Measurements from ENCODE around the gene PDE10A.

PDE10A gene

DNA sequence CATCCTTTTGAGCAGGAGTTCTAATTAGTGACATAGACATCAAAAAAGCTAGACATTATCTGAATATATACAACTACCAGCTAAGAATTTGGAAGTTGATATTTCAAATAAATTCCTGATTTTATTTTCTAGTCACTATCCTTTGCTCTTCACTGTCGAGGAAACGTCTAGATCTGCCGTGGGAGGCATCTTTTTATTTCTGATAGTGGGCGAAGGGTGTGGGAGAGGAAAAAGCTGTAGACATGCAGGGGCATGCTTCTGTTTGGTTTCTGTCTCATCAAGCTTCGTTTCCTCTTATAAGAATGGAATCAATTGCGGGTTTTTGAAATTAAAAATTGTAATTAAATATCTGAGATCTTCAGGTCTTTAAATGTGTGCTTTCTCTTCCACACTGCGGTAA is 337.4 kb downstream of the PDE10A start:
- FAIRE-seq (no peak), DNase-seq (ENCODE audit: insufficient read length, low spot score) (no peak)
- TF ChIP-seq POLR2A (IDR thresholded peaks at IDR 0.05; ENCODE audit: low read depth, low read length) = no peak

DNA sequence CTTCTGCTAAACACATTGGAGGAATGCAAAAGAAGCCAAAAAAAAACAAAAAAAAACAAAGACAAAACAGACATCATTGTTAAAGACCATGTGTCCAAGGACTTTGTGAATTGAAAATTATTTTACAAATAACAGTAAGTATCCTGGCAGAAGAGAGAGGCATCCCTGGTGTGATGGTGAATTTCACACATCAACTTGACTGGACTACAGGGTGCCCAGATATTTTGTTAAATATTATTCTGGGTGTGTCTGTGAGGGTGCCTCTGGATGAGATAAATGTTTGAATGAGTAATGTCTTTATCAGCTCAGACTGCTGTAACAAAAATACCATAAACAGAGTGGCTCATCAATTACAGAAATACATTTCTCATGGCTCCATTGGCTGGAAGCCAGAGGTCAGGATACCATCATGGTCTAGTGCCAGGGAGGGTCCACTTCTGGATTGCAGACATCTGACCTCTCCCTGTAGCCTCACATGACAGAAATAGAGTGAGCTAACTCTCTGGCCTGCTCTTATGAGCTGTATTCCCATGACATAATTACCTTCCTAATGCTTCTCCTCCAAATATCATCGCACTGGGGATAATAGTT is 341.4 kb downstream of the PDE10A start:
- FAIRE-seq (no peak), DNase-seq (ENCODE audit: insufficient read length, low spot score) (no peak)
- TF ChIP-seq POLR2A (IDR thresholded peaks at IDR 0.05; ENCODE audit: low read depth, low read length) = no peak

DNA sequence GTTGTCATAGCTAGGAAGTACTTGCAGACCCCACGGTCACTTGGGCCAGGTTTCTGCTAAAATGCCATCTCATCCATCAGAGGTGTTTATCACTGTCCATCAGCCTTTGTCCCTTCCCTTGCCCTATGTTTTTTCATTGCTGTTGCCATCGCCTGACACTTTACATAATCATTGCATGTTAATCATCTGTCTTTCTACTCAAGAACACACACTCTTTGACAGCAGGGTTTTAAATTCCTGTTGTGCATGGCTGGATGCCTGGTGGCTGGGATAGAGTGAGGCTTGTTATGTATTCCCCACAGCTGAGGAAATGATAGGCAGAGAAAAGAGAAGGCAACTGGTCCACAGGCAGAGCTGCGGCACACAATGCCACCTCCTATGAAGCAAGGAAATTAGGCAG is 341.9 kb downstream of the PDE10A start:
- no peak for FAIRE-seq
- no peak for TF ChIP-seq POLR2A (IDR thresholded peaks at IDR 0.05; ENCODE audit: low read depth, low read length)
- no peak for DNase-seq (ENCODE audit: insufficient read length, low spot score)

GRCh38 chr6:165317723-165318122 is 345.3 kb downstream of the PDE10A start:
- TF ChIP-seq POLR2A (IDR thresholded peaks at IDR 0.05; ENCODE audit: low read depth, low read length) = no peak
- FAIRE-seq (no peak), DNase-seq (ENCODE audit: insufficient read length, low spot score) (no peak)

DNA sequence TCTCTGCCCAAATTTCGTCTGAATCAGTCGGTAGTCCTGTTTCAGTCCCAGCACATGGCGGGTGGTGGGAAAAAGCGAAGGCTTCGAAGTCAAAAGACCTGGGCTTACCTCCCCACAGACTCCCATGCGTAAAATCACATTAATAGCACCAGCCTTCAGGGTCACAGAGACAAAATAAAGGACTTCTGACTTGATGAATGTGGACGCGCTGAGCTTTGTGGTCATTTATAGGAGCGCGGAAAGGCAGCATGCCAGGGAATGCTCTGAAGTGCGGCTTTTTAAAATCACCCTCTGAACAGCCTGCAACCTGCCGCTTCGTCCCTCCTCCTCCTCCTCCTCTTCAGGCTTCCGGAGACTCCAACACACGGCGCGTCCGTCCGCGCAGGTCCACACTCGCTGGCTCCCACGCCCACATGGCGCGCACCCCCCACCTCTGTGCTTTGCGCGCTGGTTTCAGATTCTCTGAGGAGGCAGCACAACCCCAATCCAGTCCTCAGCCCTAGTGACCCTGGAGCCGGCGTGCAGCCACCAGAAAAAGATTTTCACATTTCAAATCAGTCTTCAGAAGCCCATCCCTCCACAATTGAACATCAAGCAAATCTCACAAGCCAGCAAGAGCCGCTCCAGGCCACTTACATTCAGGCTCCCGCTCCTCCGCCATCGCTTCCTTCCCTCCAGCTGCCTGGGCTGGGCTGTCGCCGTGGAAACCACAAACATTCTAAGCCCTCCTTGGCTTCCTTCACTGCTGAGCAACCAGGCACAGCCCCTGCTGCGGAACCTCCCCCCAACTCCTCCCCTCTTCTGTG is 353.9 kb downstream of the PDE10A start, which contains the start of gene C6orf118:
Gene C6orf118, minus strand, starts transcription at position 680 of the 806 bp plus-strand sequence. Its CDS starts 19 bp downstream, at position 661.
- no peak for TF ChIP-seq POLR2A (IDR thresholded peaks at IDR 0.05; ENCODE audit: low read depth, low read length)
- no peak for FAIRE-seq
- DNase-seq (ENCODE audit: insufficient read length, low spot score) = peak; percentile 70

GRCh38 chr6:165306955-165307354 is 356.1 kb downstream of the PDE10A start:
- no peak for TF ChIP-seq POLR2A (IDR thresholded peaks at IDR 0.05; ENCODE audit: low read depth, low read length)
- FAIRE-seq = no peak

GRCh38 chr6:165301372-165302246 is 361.4 kb downstream of the PDE10A start:
- FAIRE-seq (no peak), DNase-seq (ENCODE audit: insufficient read length, low spot score) (no peak)
- no peak for TF ChIP-seq POLR2A (IDR thresholded peaks at IDR 0.05; ENCODE audit: low read depth, low read length)

More at GRCh38 chr6:165306955-165307354, 356.1 kb downstream of the PDE10A start:
- DNase-seq (ENCODE audit: insufficient read length, low spot score) = no peak

- DNase-seq (ENCODE audit: insufficient read length, low spot score) (no peak), FAIRE-seq (no peak)
- no peak for TF ChIP-seq POLR2A (IDR thresholded peaks at IDR 0.05; ENCODE audit: low read depth, low read length)
Observed at GRCh38 chr6:165300422-165300936, 362.6 kb downstream of the PDE10A start.

DNA sequence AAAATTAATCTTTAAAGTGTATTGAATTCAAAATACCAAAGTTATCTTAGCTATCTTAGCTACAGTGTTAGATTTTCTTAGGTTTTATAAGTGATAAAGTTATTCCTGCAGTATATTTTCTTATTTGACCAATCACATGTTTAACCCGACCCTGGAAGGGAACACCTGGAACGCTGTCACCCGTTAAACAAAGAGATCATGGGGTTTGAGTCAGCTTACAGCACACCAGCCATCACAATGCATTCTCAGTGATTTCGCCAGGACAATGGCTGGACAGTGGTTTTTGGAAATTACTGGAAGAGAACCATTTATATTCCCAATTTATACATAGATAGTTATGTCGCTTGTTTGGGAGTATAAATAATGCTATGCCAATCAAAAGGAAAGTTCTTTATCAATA is 364.2 kb downstream of the PDE10A start:
- FAIRE-seq = no peak
- no peak for TF ChIP-seq POLR2A (IDR thresholded peaks at IDR 0.05; ENCODE audit: low read depth, low read length)
- DNase-seq (ENCODE audit: insufficient read length, low spot score) = no peak

DNA sequence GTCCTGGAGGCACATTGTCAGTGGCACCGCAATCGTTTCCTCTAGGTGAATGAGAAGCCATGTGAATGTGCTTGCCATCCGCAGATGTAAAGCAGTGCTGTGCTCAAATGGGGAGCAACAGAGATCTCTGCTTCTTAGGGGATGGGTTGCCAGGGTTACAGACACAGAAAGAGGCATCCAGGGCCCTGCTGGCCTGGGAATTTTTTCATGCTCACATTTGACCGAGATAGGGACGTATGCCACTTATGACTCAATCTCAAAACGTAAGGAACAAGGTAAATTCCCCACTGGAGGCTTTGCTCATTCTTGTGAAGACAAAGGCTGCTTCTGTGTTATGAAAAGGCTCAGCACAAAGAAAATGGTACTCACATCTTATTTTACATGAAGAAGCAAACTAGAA is 364.6 kb downstream of the PDE10A start:
- TF ChIP-seq POLR2A (IDR thresholded peaks at IDR 0.05; ENCODE audit: low read depth, low read length) = no peak
- DNase-seq (ENCODE audit: insufficient read length, low spot score) (no peak), FAIRE-seq (no peak)

DNA sequence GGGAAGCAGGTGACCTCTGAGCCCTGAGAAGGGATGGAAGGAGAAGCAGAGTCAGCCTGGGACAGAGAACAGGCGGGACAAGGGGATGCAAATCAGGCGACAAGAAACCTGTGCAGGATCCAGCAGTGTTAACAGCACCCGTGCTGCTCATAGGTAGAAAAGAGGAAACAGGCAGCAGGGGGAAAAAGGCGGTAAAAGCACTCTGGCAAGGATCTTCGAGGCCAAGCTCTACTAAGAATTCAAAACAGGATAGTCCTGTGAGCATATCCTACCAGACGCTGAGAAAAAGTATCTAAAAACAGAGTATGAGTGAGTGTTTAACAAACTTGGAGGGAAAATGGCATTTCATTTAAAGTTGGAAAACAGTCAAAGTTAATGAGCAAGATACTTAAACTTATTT is 370.4 kb downstream of the PDE10A start:
- TF ChIP-seq POLR2A (IDR thresholded peaks at IDR 0.05; ENCODE audit: low read depth, low read length) = no peak
- FAIRE-seq (no peak), DNase-seq (ENCODE audit: insufficient read length, low spot score) (no peak)
